DOHH2 (cell line): ENCODE results near the gene SCFD2.

Source experiments
- CTCF ChIP-seq: fragments of 200-600 bp; sonication (generic); IDR thresholded peaks from one replicate; pipeline ENCODE4 v1.5.1; 2014; ENCODE audit warnings: antibody characterized with exemption, mild to moderate bottlenecking, low read depth, low read length; ENCODE audit not compliant: poor library complexity, severe bottlenecking
- EZH2phosphoT487 ChIP-seq: fragments of 200-600 bp; sonication (generic); IDR thresholded peaks from 2 replicates; pipeline ENCODE4 v1.6.1; 2017; ENCODE audit warnings: borderline replicate concordance, mild to moderate bottlenecking, antibody characterized with exemption, low read length, moderate library complexity, mixed read lengths

GRCh38 chr4:53205970-53206369 lies 159.9 kb downstream of the SCFD2 start:
- no peak for TF ChIP-seq CTCF
- no peak for TF ChIP-seq EZH2phosphoT487
